BJ (cell line): ENCODE measurements around the gene NDRG2. TPM values are rescaled to one million over a fixed set of nuclear protein-coding genes. Genes with fewer than 3 reads are reported as not detected.

ENCODE experiments used
- CTCF ChIA-PET: fragments of 350-600 bp; formaldehyde crosslinking; extraction: SDS; loops from one replicate; lab custom pipeline; 2021; ENCODE audit warnings: antibody characterized with exemption, inconsistent platforms; lab: Yijun Ruan, JAX
- POLR2A ChIA-PET: fragments of 300-600 bp; sonication (Branson Sonifier 250); formaldehyde crosslinking; extraction: SDS; loops from one replicate; lab custom pipeline; 2021; ENCODE audit warnings: antibody characterized with exemption; lab: Charles Lee
- DNase-seq: peaks from one replicate; pipeline ENCODE4 v3.0.0-alpha.2; 2011; ENCODE audit warnings: low read depth
- H3K27me3 ChIP-seq: 2 replicates; pipeline ENCODE4 v1.6.0; 2011; ENCODE audit warnings: low read length; ENCODE audit not compliant: control insufficient read depth, insufficient read depth
- H3K36me3 ChIP-seq: 2 replicates; pipeline ENCODE4 v1.5.1; 2011; ENCODE audit warnings: low read length; ENCODE audit not compliant: control insufficient read depth, insufficient read depth
- H3K4me3 ChIP-seq: 2 replicates; pipeline ENCODE4 v1.5.1; 2011; ENCODE audit warnings: low read depth, mild to moderate bottlenecking, control low read depth, low read length
- CTCF ChIP-seq: IDR thresholded peaks from 2 replicates; pipeline ENCODE4 v1.5.1; 2011; ENCODE audit warnings: low read depth, mild to moderate bottlenecking, control low read depth, inconsistent platforms, low read length, moderate library complexity; ENCODE audit not compliant: insufficient read depth
- polyA plus RNA-seq: library from polyadenylated mRNA; depleted of rRNA; stranded (reverse); fragments of >200 nt; gene quantifications from 2 replicates; pipeline ENCODE4 v1.2.3, GENCODE V29; 2011

The NDRG2 gene
- polyA plus RNA-seq, 1 experiment: 1.1 TPM

- peaks cover 6% of the 10 kb centered on the region for H3K36me3 ChIP-seq
- no peaks in the 10 kb centered on the region for H3K27me3 ChIP-seq
- H3K4me3 ChIP-seq: no peak overlapping the region
- DNase-seq: no peak
- POLR2A ChIA-PET: no interaction called here
- CTCF ChIA-PET: interaction anchor here (1.2 to 7.4 kb wide), 4 partner anchors 13 to 46 kb away, joined by 3 to 82 read pairs (median 6); no protein-coding TSS in a partner anchor
- no peak for TF ChIP-seq CTCF
These were observed 23.6 kb downstream of the NDRG2 start for GRCh38 chr14:21001218-21001617.

- Histone ChIP-seq H3K27me3 (no peaks in the 10 kb centered on the region), H3K4me3 (no peak overlapping the region), H3K36me3 (peaks cover 12% of the 10 kb centered on the region)
- ChIA-PET CTCF (interaction anchor here (1.1 to 7.4 kb wide), 8 partner anchors 9 to 93 kb away, joined by 3 to 82 read pairs (median 10); no protein-coding TSS in a partner anchor), POLR2A (no interaction called here)
- DNase-seq: no peak
- no peak for TF ChIP-seq CTCF
These were observed 25.3 kb downstream of the NDRG2 start for GRCh38 chr14:20999591-20999990.

- ChIA-PET POLR2A (interaction anchor here (0.9 kb wide), 1 partner anchor 16 kb away, joined by 3 read pairs; no protein-coding TSS in a partner anchor), CTCF (interaction anchor here (0.8 to 3.3 kb wide), 10 partner anchors 7 to 136 kb away, joined by 3 to 24 read pairs (median 4); no protein-coding TSS in a partner anchor)
These were observed 26.0 kb downstream of the NDRG2 start, which contains the start of gene SLC39A2 for GRCh38 chr14:20998674-20999366. TSS of gene SLC39A2 (plus strand) at chr14:20999293. CDS start at chr14:20999447, 154 bp downstream.

GRCh38 chr14:20998139-20998538 is 26.7 kb downstream of the NDRG2 start:
- ChIA-PET POLR2A (interaction anchor here (0.9 kb wide), 1 partner anchor 16 kb away, joined by 3 read pairs; no protein-coding TSS in a partner anchor), CTCF (interaction anchor here (0.7 to 3.3 kb wide), 8 partner anchors 8 to 142 kb away, joined by 3 to 24 read pairs (median 4); no protein-coding TSS in a partner anchor)
- TF ChIP-seq CTCF: no peak
- no peaks in the 10 kb centered on the region for H3K27me3 ChIP-seq
- peaks cover 15% of the 10 kb centered on the region for H3K36me3 ChIP-seq
- no peak overlapping the region for H3K4me3 ChIP-seq
- DNase-seq: no peak

More at GRCh38 chr14:20998674-20999366, 26.0 kb downstream of the NDRG2 start, which contains the start of gene SLC39A2:
- peak; percentile 37 for DNase-seq
- no peaks in the 10 kb centered on the region for H3K27me3 ChIP-seq
- H3K36me3 ChIP-seq: peaks cover 15% of the 10 kb centered on the region
- no peak within 1 kb of the TSS for H3K4me3 ChIP-seq
- TF ChIP-seq CTCF: no peak

- ChIA-PET CTCF (interaction anchor here (0.7 to 3.3 kb wide), 7 partner anchors 9 to 142 kb away, joined by 3 to 24 read pairs (median 5); no protein-coding TSS in a partner anchor), POLR2A (no interaction called here)
- DNase-seq: no peak
- no peak overlapping the region for H3K4me3 ChIP-seq
- no peak for TF ChIP-seq CTCF
- H3K36me3 ChIP-seq: peaks cover 15% of the 10 kb centered on the region
- no peaks in the 10 kb centered on the region for H3K27me3 ChIP-seq
These were observed 27.3 kb downstream of the NDRG2 start for GRCh38 chr14:20997564-20997963.
